Head of caudate nucleus (tissue), 42 donors: Measurements from ENCODE around the gene STX10.

Experiments
- DNase-seq, 42 donors: peaks; one replicate each; pipeline versions ENCODE4 v3.0.0 to v3.0.0-alpha.2; 2020 to 2021; ENCODE audit warnings: mixed read lengths in 7 of 42
- intact Hi-C: fragments of 100-400 bp; cut with DNase I; formaldehyde crosslinking; loops from one replicate; pipeline ENCODE4 v1.15.0; 2022

STX10 gene

GRCh38 chr19:13109361-13110098 is 40.6 kb downstream of the STX10 start:
- no peak for DNase-seq
- intact Hi-C loops: no loop called here

GRCh38 chr19:13104848-13105711 is 45.1 kb downstream of the STX10 start:
- intact Hi-C loops: no loop called here
- DNase-seq: no peak

GRCh38 chr19:13104360-13104847 is 45.8 kb downstream of the STX10 start:
- intact Hi-C loops: no loop called here
- DNase-seq: peak in 38 of 42 donors; percentile 23 to 82 (median 60)

GRCh38 chr19:13103581-13104359 is 46.4 kb downstream of the STX10 start:
- no peak for DNase-seq
- intact Hi-C loops: no loop called here

- intact Hi-C loops: no loop called here
- DNase-seq: peak in 18 of 42 donors; percentile 26 to 67 (median 54)
Measured at GRCh38 chr19:13102666-13103580, 47.3 kb downstream of the STX10 start, which contains the start of gene LYL1. TSS of gene LYL1 (minus strand) at chr19:13102858. CDS start at chr19:13101171, 1,687 bp downstream.

- no peak for DNase-seq
- intact Hi-C loops: no loop called here
Measured at GRCh38 chr19:13102416-13102665, 47.8 kb downstream of the STX10 start.

GRCh38 chr19:13101590-13102415 is 48.4 kb downstream of the STX10 start:
- no peak for DNase-seq

GRCh38 chr19:13100841-13101589 is 49.2 kb downstream of the STX10 start:
- DNase-seq: peak in 1 of 42 donors; percentile 11

More at GRCh38 chr19:13101590-13102415, 48.4 kb downstream of the STX10 start:
- intact Hi-C loops: no loop called here

GRCh38 chr19:13100031-13100588 is 50.1 kb downstream of the STX10 start:
- intact Hi-C loops: no loop called here
- no peak for DNase-seq

More at GRCh38 chr19:13100841-13101589, 49.2 kb downstream of the STX10 start:
- intact Hi-C loops: no loop called here

- DNase-seq: peak in 24 of 42 donors; percentile 36 to 74 (median 56)
- intact Hi-C loops: no loop called here
Measured at GRCh38 chr19:13099073-13099999, 50.8 kb downstream of the STX10 start.

- peak in 1 of 42 donors; percentile 3 for DNase-seq
- intact Hi-C loops: no loop called here
Measured at GRCh38 chr19:13098277-13099072, 51.7 kb downstream of the STX10 start.

- intact Hi-C loops: no loop called here
Measured at GRCh38 chr19:13097463-13098258, 52.5 kb downstream of the STX10 start.

GRCh38 chr19:13097033-13097462 is 53.1 kb downstream of the STX10 start:
- DNase-seq: no peak
- intact Hi-C loops: no loop called here

More at GRCh38 chr19:13097463-13098258, 52.5 kb downstream of the STX10 start:
- DNase-seq: peak in 1 of 42 donors; percentile 37
